NCI-H146 (cell line): ENCODE results near the gene EARS2.
A peak's percentile ranks its signal among the peaks of the same experiment; 100 is the strongest.
"Not testable (repeated sequence)": the region's sequence is repeated elsewhere in the genome, so short reads cannot be mapped to it uniquely, and the experiment has no call there.

Experiments used
- DNase-seq: peaks from one replicate; lab custom pipeline; 2025; lab: John Stamatoyannopoulos, UW

EARS2 gene

GRCh38 chr16:23527961-23528643, 29.0 kb downstream of the EARS2 start:
- no peak for DNase-seq

GRCh38 chr16:23524886-23525285, 32.3 kb downstream of the EARS2 start:
- DNase-seq, result no peak

DNA sequence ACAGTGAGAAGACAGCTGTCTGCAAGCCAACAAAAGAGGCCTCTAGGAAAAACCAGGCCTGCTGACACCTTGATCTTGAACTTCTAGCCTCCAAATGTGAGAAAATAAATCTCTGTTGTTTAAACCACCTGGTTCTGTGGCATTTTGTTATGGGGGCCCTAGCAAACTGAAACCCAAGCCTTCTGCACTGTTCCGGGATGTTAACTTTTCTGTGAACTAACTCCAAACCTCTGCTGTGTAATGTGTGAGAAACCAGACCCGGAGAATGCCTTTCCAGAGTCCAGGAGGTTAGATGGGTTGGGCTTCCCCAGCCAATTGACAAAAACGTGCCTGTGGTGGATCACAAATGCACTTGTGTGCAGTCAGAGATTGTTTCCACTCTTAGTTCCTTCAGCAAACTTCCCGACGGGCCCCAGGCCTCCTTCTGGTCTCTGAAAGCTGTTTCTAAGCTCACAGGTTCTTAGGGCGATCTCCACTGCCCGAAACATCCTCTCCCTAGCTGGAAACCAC, 33.2 kb downstream of the EARS2 start:
- no peak for DNase-seq

DNA sequence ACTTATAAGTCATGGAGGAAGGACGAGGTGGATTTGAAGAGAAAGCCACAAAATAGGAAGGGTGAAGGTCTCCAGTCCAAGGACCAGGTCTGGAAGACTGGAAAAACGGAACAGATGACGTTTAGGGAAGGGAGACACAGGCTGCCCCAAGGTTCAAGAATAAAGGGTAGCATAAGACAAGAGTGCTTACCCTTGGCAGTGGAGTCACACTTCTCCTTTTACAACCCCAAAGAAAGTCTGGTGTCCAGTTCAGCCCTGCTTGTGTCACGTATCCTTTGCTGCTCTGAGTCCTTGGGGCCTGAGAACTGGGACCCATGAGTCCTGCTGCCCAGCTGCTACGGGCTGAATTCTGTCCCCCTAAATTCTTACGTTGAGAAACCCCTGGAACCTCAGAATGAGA, 33.8 kb downstream of the EARS2 start:
- DNase-seq, result no peak

- no peak for DNase-seq
These were observed 35.2 kb downstream of the EARS2 start for GRCh38 chr16:23521965-23522364.

DNA sequence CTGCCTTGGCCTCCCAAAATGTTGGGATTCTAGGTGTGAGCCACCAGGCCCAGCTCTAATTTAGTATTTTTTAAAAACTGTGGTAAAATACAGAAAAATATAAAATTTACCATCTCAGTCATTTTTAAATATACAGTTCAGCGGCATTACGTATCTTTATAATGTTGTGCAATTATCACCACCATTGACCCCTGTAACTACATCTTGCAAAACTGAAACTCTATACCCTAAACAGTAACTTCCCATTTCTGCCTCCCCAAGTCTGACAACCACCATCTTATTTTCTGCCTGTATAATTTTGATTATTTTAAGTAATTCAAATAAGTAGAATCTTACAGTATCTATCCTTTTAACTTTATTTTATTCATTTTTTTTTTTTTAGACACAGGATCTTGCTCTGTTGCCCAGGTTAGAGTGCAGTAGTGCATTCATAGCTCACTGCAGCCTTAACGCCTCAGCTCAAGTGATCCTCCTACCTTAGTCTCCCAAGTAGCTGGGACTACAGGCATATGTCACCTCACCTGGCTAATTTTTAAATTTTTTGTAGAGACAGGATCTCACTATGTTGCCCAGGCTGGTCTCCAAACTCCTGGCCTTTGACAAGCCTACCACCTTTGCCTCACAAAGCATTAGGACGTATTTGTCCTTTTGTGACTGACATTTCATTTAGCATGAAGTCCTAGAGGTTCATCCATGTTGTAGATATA, 36.0 kb downstream of the EARS2 start:
- no peak for DNase-seq

DNA sequence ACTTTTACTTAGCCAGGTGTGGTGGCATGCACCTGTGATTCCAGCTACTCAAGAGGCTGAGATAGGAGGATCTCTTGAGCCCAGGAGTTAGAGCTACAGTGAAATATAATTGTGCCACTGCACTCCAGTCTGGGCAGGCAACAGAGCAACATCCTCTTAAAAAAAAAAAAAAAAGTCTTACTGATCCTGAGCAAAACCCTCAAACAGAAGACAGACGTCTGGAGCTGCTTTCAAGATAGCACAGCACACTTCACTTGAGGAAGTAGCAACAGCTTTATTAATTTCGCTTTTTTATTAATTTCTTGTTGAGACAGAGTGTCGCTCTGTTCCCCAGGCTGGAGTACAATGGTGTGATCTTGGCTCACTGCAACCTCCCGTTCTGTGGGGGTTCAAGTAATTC, 36.6 kb downstream of the EARS2 start:
- no peak for DNase-seq

DNA sequence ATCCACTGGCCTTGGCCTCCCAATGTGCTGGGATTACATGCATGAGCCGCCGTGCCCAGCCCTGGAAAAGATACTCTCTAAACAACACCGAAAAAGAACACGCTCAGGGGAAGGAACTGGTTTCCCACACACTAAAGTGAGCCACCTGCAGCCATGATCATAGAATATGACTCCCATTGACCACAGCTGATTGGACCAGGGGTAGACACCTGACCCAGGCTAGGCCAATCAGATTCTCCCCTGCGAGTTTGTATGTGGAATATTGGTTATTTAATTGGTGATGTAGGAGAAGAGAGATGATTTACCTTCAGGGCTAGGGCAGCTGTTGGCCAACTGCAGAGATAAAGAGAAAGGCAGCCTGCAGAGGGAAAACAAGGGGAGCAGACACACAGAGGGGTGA, 37.9 kb downstream of the EARS2 start:
- no peak for DNase-seq

GRCh38 chr16:23518435-23518891, 38.7 kb downstream of the EARS2 start:
- DNase-seq, result no peak

DNA sequence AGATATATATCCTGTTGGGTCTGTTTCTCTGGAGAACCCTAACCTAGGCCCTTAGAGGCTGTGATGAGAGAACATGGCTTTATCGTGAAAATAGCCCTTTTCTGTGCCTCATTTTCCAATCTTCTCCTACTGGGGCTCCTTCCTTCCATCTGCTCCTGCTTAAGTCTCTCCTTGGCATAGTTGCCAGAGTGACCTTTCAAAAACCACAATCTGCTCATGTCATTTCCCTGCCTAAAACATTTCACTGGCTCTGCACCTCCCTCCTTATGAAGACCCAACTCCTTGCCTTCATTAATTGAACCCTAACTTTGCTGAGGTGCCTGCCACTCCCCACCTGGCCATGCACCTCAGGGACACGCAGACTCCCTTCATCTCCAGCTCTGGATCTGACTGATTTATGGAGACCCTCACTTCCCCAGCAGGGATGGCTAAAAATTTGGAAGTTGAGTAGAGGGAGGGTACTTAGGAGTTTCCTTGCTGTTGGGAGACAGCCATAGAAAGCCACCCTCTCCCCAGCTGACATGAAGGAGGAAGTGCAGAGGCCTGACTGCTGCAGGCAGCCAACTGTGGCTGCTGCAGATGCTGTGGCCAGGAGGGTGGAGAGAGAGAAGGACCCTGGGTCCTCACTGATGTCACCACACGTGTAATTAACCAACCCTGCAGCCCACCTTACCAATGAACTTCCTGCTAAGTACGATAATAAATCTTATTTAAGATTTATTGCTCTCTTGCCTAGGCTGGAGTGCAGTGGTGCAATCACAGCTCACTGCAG, 40.6 kb downstream of the EARS2 start:
- no peak for DNase-seq

GRCh38 chr16:23515881-23516280, 41.3 kb downstream of the EARS2 start:
- DNase-seq, result no peak

DNA sequence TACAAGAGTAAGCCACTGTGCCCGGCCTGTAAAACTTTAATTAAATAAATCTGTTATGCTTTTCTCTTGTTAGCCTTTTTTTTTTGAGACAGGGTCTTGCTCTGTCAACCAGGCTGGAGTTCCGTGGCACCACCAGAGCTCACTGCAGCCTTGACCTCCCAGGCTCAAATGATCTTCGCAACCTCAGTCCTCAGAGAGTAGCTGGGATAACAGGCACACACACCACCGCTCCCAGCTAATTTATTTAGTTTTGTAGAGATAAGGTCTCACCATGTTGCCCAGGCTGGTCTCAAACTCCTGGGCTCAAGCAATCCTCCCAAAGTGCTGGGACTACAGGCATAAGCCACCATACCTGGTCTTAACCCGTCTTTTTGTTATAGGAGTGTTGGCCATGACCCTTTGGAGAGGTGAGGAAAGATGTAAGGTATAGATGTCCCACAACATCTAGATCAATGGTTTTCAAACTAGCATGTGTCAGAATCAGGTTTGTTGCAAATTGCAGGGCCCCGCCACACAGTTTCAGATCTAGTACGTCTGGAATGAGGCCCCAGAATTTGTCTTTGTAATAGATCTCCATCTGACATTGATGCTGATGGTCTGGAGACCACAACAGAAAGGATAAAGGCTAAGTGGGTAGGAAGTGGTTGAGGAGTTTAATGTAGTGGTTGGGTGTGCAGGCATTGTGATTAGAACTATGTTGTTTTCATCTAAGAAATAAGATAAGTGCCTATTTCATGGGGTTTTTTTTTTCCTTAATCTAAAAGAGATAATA, 42.6 kb downstream of the EARS2 start:
- DNase-seq, result no peak

- DNase-seq, result no peak
These were observed 44.9 kb downstream of the EARS2 start for GRCh38 chr16:23512168-23512695.

DNA sequence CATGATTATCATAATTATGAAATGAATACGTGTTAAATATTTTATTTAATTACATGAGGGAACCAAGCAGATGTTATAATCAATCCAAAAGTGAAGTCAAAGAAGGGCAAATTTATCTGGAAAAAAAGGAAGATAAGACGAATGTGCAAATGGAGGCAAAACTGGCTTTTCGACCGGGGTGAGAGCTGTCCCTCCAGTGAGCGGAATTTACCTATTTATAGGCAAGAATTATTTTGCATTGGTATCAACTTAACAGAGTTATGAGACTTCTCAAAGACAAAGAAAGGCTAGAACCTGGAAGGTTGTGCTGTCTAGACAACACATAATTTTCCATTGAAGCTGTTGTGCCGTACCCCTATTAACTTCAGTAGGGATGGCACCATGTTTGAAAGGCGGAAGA, 45.4 kb downstream of the EARS2 start:
- no peak for DNase-seq

- DNase-seq, result not testable (repeated sequence)
These were observed 46.3 kb downstream of the EARS2 start for GRCh38 chr16:23510915-23511270.

GRCh38 chr16:23510164-23510914, 46.8 kb downstream of the EARS2 start, which contains the start of gene GGA2:
TSS of gene GGA2 (minus strand) at chr16:23510494. CDS start at chr16:23510411, 83 bp downstream.
- peak; percentile 85 for DNase-seq

GRCh38 chr16:23509782-23510163, 47.4 kb downstream of the EARS2 start:
- peak; percentile 47 for DNase-seq

DNA sequence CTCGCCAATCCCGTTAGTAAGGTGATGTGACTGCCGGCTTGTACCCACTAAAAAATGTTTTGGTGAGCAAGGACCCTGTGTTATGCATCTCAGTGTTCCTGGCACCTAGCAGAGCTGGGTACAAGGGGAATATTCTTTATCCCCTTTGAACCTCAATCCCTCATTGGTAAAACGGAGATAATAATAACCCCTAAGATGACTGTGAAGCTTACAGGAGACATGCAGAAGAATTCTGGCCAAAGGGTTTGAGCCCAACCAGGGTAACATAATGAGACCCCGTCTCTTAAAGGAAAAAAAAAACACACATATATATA, 47.8 kb downstream of the EARS2 start:
- DNase-seq, result no peak

DNA sequence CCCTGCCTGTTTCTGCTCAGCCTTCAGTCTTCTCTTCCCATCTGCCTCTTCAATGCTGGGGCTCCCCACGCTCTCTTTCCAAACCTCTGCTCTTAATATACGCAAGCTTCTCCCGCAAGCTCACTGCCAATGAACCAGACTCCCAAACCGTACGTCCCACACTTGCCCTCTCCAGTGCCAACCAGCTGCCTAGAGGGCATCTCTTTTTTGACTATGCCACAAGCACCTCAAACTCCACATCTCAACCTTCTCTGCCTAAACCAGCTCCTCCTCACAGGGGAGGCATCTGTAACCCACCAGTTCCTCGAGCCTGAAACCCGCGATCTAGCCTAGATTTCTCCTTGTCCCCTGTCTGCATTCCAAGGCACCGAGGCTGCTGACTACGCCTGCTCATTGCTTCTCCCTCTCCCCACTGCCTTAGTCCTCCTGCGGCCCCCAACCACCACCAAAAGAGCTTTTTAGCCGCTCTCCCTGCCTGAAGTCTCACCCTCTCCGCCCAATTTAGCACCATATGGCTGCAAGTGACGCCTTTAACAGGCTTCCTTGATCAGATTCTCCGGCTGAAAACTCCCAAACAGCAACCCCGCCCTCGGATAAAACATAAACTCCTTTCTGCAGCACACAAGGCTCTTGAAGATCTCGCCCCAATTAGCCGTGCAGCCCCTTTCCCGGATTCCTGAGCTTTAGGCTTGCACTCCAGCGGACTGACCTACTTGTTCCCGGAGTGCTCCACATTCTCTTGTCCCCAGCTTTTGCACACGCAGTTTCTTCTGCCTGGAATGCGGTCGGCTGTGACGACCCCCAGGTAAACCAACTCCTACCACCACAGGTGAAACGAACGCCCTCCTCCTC, 48.3 kb downstream of the EARS2 start:
- DNase-seq, result no peak

DNA sequence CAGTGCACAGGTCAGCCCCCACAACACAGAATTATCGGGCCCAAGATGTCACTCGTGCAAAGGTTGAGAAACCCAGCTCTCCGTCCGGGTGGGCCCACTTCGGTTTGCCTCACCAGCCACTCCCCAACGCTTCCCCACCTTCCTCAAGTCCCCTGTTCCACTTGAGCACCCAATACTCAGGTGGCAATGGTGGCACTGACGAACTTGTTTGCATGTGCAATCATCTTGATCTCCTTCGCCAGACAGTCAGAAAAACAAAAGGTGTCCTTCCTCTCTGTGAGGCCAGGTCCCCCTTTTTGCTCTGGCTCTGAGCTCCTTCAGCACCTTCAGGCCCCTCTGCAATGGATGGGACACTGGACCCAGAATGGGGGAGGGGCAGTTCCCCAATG, 50.5 kb downstream of the EARS2 start:
- DNase-seq, result no peak
